ENCODE results near the gene PIK3CA.

DNA sequence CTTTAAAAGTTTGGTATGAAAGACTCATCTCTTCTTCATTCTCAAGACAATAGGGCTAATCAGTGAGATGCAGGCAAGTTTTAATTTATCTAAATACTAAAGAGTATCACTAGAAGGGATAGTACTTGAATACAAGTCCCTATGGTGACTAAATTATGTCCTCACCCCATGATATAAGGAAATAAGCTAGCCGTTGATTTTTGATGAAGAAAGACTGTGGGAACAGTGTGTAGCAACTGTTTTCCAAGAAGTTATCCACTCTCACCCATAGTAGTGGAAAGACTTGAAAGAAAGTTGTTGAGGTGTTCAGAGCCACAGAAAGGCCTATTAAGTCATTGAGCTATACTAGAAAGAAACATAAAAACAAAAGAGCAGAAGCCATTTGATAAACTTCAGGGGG is 36.7 kb downstream of the PIK3CA start:
- TF ChIP-seq, protein P1, sequence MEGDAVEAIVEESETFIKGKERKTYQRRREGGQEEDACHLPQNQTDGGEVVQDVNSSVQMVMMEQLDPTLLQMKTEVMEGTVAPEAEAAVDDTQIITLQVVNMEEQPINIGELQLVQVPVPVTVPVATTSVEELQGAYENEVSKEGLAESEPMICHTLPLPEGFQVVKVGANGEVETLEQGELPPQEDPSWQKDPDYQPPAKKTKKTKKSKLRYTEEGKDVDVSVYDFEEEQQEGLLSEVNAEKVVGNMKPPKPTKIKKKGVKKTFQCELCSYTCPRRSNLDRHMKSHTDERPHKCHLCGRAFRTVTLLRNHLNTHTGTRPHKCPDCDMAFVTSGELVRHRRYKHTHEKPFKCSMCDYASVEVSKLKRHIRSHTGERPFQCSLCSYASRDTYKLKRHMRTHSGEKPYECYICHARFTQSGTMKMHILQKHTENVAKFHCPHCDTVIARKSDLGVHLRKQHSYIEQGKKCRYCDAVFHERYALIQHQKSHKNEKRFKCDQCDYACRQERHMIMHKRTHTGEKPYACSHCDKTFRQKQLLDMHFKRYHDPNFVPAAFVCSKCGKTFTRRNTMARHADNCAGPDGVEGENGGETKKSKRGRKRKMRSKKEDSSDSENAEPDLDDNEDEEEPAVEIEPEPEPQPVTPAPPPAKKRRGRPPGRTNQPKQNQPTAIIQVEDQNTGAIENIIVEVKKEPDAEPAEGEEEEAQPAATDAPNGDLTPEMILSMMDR (IDR thresholded peaks at IDR 0.05), result no peak
- TF ChIP-seq POLR2AphosphoS5 (IDR thresholded peaks at IDR 0.05) (no peak), POLR2A (IDR thresholded peaks at IDR 0.05) (no peak), EP300 (IDR thresholded peaks at IDR 0.05) (no peak)
